Activated naive CD4-positive, alpha-beta T cell (primary cell): ENCODE data around the gene KCNH1.

ENCODE experiments used
- DNase-seq, 4 experiments: peaks; one replicate each; lab custom pipeline; 2025; lab: John Stamatoyannopoulos, UW

The KCNH1 gene

GRCh38 chr1:210918893-210919292 lies 215.1 kb downstream of the KCNH1 start:
- no peak for DNase-seq

- DNase-seq = no peak
Measured at GRCh38 chr1:210917560-210918169, 216.3 kb downstream of the KCNH1 start.

GRCh38 chr1:210916548-210916947 lies 217.4 kb downstream of the KCNH1 start:
- no peak for DNase-seq

- DNase-seq = no peak
Measured at GRCh38 chr1:210915890-210916507, 217.9 kb downstream of the KCNH1 start.

- DNase-seq = no peak
Measured at GRCh38 chr1:210912752-210913151, 221.2 kb downstream of the KCNH1 start.

- DNase-seq = no peak
Measured at GRCh38 chr1:210910020-210910575, 223.8 kb downstream of the KCNH1 start.

- no peak for DNase-seq
Measured at GRCh38 chr1:210908791-210909190, 225.2 kb downstream of the KCNH1 start.

GRCh38 chr1:210908257-210908656 lies 225.7 kb downstream of the KCNH1 start:
- DNase-seq = no peak

GRCh38 chr1:210907251-210907805 lies 226.6 kb downstream of the KCNH1 start:
- DNase-seq = no peak

GRCh38 chr1:210905944-210906453 lies 227.9 kb downstream of the KCNH1 start:
- DNase-seq = no peak

GRCh38 chr1:210905365-210905904 lies 228.5 kb downstream of the KCNH1 start:
- DNase-seq = no peak

GRCh38 chr1:210901981-210902770 lies 231.8 kb downstream of the KCNH1 start:
- no peak for DNase-seq

GRCh38 chr1:210900820-210901219 lies 233.1 kb downstream of the KCNH1 start:
- no peak for DNase-seq

- DNase-seq = no peak
Measured at GRCh38 chr1:210900079-210900478, 233.9 kb downstream of the KCNH1 start.

- no peak for DNase-seq
Measured at GRCh38 chr1:210899676-210900075, 234.3 kb downstream of the KCNH1 start.

GRCh38 chr1:210898473-210898872 lies 235.5 kb downstream of the KCNH1 start:
- DNase-seq = no peak

GRCh38 chr1:210883821-210884220 lies 250.1 kb downstream of the KCNH1 start:
- no peak for DNase-seq

- no peak for DNase-seq
Measured at GRCh38 chr1:210882414-210883221, 251.3 kb downstream of the KCNH1 start.

GRCh38 chr1:210878564-210878963 lies 255.4 kb downstream of the KCNH1 start:
- no peak for DNase-seq

- DNase-seq = no peak
Measured at GRCh38 chr1:210876275-210876674, 257.7 kb downstream of the KCNH1 start.

GRCh38 chr1:210866532-210866931 lies 267.4 kb downstream of the KCNH1 start:
- no peak for DNase-seq
